ENCODE data around the gene PRUNE2. TPM values are rescaled to one million over a fixed set of nuclear protein-coding genes. Genes with fewer than 3 reads are reported as not detected.

Gene PRUNE2
- total RNA-seq, 2 donors from 2014 or later = 0.24 to 0.39 TPM

GRCh38 chr9:76913467-76913866 is 7.6 kb upstream of the PRUNE2 start:
- Mint-ChIP-seq H3K36me3 (ENCODE audit: low read depth) (no peaks in the 10 kb centered on the region), H3K4me1 (no peaks in the 10 kb centered on the region), H3K9me3 (no peaks in the 10 kb centered on the region), H3K27me3 (peaks cover 19% of the 10 kb centered on the region), H3K4me3 (no peak overlapping the region), H3K27ac (no peak overlapping the region)
- ATAC-seq (replicated peaks) = no peak

GRCh38 chr9:76912636-76913275 is 6.8 kb upstream of the PRUNE2 start:
- Mint-ChIP-seq H3K36me3 (ENCODE audit: low read depth) (no peaks in the 10 kb centered on the region), H3K27me3 (peaks cover 15% of the 10 kb centered on the region), H3K4me1 (no peaks in the 10 kb centered on the region), H3K27ac (no peak overlapping the region), H3K9me3 (no peaks in the 10 kb centered on the region), H3K4me3 (no peak overlapping the region)
- ATAC-seq (replicated peaks) = no peak

- Mint-ChIP-seq H3K4me1 (no peaks in the 10 kb centered on the region), H3K27me3 (peaks cover 20% of the 10 kb centered on the region), H3K9me3 (no peaks in the 10 kb centered on the region), H3K4me3 (no peak overlapping the region), H3K36me3 (ENCODE audit: low read depth) (no peaks in the 10 kb centered on the region), H3K27ac (no peak overlapping the region)
- no peak for ATAC-seq (replicated peaks)
These were observed 6.1 kb upstream of the PRUNE2 start for GRCh38 chr9:76911971-76912370.

- H3K4me1 Mint-ChIP-seq = no peaks in the 10 kb centered on the region
- no peak overlapping the region for H3K4me3 Mint-ChIP-seq
- H3K36me3 Mint-ChIP-seq (ENCODE audit: low read depth) = no peaks in the 10 kb centered on the region
- no peak for ATAC-seq (replicated peaks)
- no peak overlapping the region for H3K27ac Mint-ChIP-seq
- no peaks in the 10 kb centered on the region for H3K9me3 Mint-ChIP-seq
- H3K27me3 Mint-ChIP-seq = peaks cover 28% of the 10 kb centered on the region
These were observed 4.9 kb upstream of the PRUNE2 start for GRCh38 chr9:76910861-76911260.

- Mint-ChIP-seq H3K27ac (no peak overlapping the region), H3K36me3 (ENCODE audit: low read depth) (no peaks in the 10 kb centered on the region), H3K4me1 (no peaks in the 10 kb centered on the region), H3K4me3 (no peak overlapping the region), H3K27me3 (peaks cover 37% of the 10 kb centered on the region), H3K9me3 (no peaks in the 10 kb centered on the region)
- ATAC-seq (replicated peaks) = no peak
These were observed 697 bp upstream of the PRUNE2 start for GRCh38 chr9:76906647-76906975.

- H3K27me3 Mint-ChIP-seq = peaks cover 48% of the 10 kb centered on the region
- no peak for ATAC-seq (replicated peaks)
- no peaks in the 10 kb centered on the region for H3K9me3 Mint-ChIP-seq
- H3K4me3 Mint-ChIP-seq = no peak overlapping the region
- no peaks in the 10 kb centered on the region for H3K4me1 Mint-ChIP-seq
- no peaks in the 10 kb centered on the region for H3K36me3 Mint-ChIP-seq (ENCODE audit: low read depth)
- no peak overlapping the region for H3K27ac Mint-ChIP-seq
These were observed 1.1 kb downstream of the PRUNE2 start for GRCh38 chr9:76904661-76905457.

- Mint-ChIP-seq H3K9me3 (no peaks in the 10 kb centered on the region), H3K27me3 (peaks cover 40% of the 10 kb centered on the region), H3K27ac (no peak overlapping the region), H3K4me1 (no peaks in the 10 kb centered on the region), H3K36me3 (ENCODE audit: low read depth) (no peaks in the 10 kb centered on the region), H3K4me3 (no peak overlapping the region)
- ATAC-seq (replicated peaks) = no peak
These were observed 3.5 kb downstream of the PRUNE2 start for GRCh38 chr9:76902395-76902794.

GRCh38 chr9:76901801-76902200 is 4.1 kb downstream of the PRUNE2 start:
- peaks cover 36% of the 10 kb centered on the region for H3K27me3 Mint-ChIP-seq
- no peak for ATAC-seq (replicated peaks)
- H3K9me3 Mint-ChIP-seq = no peaks in the 10 kb centered on the region
- H3K4me1 Mint-ChIP-seq = no peaks in the 10 kb centered on the region
- H3K36me3 Mint-ChIP-seq (ENCODE audit: low read depth) = no peaks in the 10 kb centered on the region
- no peak overlapping the region for H3K27ac Mint-ChIP-seq
- no peak overlapping the region for H3K4me3 Mint-ChIP-seq

GRCh38 chr9:76900884-76901440 is 5.0 kb downstream of the PRUNE2 start:
- Mint-ChIP-seq H3K36me3 (ENCODE audit: low read depth) (no peaks in the 10 kb centered on the region), H3K9me3 (no peaks in the 10 kb centered on the region), H3K4me3 (no peak overlapping the region), H3K27ac (no peak overlapping the region), H3K4me1 (no peaks in the 10 kb centered on the region), H3K27me3 (peaks cover 34% of the 10 kb centered on the region)
- no peak for ATAC-seq (replicated peaks)

- Mint-ChIP-seq H3K4me3 (no peak overlapping the region), H3K4me1 (no peaks in the 10 kb centered on the region), H3K36me3 (ENCODE audit: low read depth) (no peaks in the 10 kb centered on the region), H3K9me3 (no peaks in the 10 kb centered on the region), H3K27ac (no peak overlapping the region), H3K27me3 (peaks cover 30% of the 10 kb centered on the region)
- ATAC-seq (replicated peaks) = no peak
These were observed 7.1 kb downstream of the PRUNE2 start for GRCh38 chr9:76898786-76899185.

GRCh38 chr9:76897804-76898525 is 7.9 kb downstream of the PRUNE2 start:
- H3K36me3 Mint-ChIP-seq (ENCODE audit: low read depth) = no peaks in the 10 kb centered on the region
- no peak overlapping the region for H3K4me3 Mint-ChIP-seq
- H3K27ac Mint-ChIP-seq = no peak overlapping the region
- H3K27me3 Mint-ChIP-seq = peaks cover 30% of the 10 kb centered on the region
- H3K9me3 Mint-ChIP-seq = no peaks in the 10 kb centered on the region
- ATAC-seq (replicated peaks) = no peak
- H3K4me1 Mint-ChIP-seq = no peaks in the 10 kb centered on the region

- H3K27me3 Mint-ChIP-seq = peaks cover 17% of the 10 kb centered on the region
- no peak overlapping the region for H3K27ac Mint-ChIP-seq
- no peaks in the 10 kb centered on the region for H3K4me1 Mint-ChIP-seq
- no peaks in the 10 kb centered on the region for H3K9me3 Mint-ChIP-seq
- no peak overlapping the region for H3K4me3 Mint-ChIP-seq
- no peaks in the 10 kb centered on the region for H3K36me3 Mint-ChIP-seq (ENCODE audit: low read depth)
- no peak for ATAC-seq (replicated peaks)
These were observed 9.9 kb downstream of the PRUNE2 start for GRCh38 chr9:76896035-76896434.

- no peak overlapping the region for H3K4me3 Mint-ChIP-seq
- peaks cover 11% of the 10 kb centered on the region for H3K27me3 Mint-ChIP-seq
- no peak overlapping the region for H3K27ac Mint-ChIP-seq
- no peaks in the 10 kb centered on the region for H3K36me3 Mint-ChIP-seq (ENCODE audit: low read depth)
- no peak for ATAC-seq (replicated peaks)
- no peaks in the 10 kb centered on the region for H3K9me3 Mint-ChIP-seq
- no peaks in the 10 kb centered on the region for H3K4me1 Mint-ChIP-seq
These were observed 10.7 kb downstream of the PRUNE2 start for GRCh38 chr9:76895186-76895585.

- Mint-ChIP-seq H3K4me3 (no peak overlapping the region), H3K27ac (no peak overlapping the region), H3K9me3 (no peaks in the 10 kb centered on the region), H3K4me1 (no peaks in the 10 kb centered on the region), H3K27me3 (peaks cover 3% of the 10 kb centered on the region), H3K36me3 (ENCODE audit: low read depth) (no peaks in the 10 kb centered on the region)
- ATAC-seq (replicated peaks) = no peak
These were observed 11.7 kb downstream of the PRUNE2 start for GRCh38 chr9:76894198-76894597.
